BE2C (cell line): ENCODE measurements around the gene GNAT2.

ENCODE experiments used
- DNase-seq: peaks from one replicate; pipeline ENCODE4 v3.0.0-alpha.2; 2020
- H3K27me3 ChIP-seq: fragments of 250-450 bp; sonication (Bioruptor Pico); 2 replicates; pipeline ENCODE4 v1.5.1; 2020; ENCODE audit warnings: mild to moderate bottlenecking
- H3K36me3 ChIP-seq: fragments of 250-450 bp; sonication (Bioruptor Pico); 2 replicates; pipeline ENCODE4 v1.5.1; 2020; ENCODE audit warnings: mild to moderate bottlenecking
- H3K4me1 ChIP-seq: fragments of 250-450 bp; sonication (Bioruptor Pico); 2 replicates; pipeline ENCODE4 v1.5.1; 2020
- H3K4me3 ChIP-seq: 2 replicates; pipeline ENCODE4 v1.5.1; 2011; ENCODE audit warnings: low read depth, low read length
- H3K9me3 ChIP-seq: fragments of 250-450 bp; sonication (Bioruptor Pico); 2 replicates; pipeline ENCODE4 v1.5.1; 2020
- CTCF ChIP-seq: IDR thresholded peaks from 2 replicates; pipeline ENCODE4 v1.5.1; 2012; ENCODE audit warnings: mild to moderate bottlenecking, low read depth, low read length

The GNAT2 gene

GRCh38 chr1:109569323-109569722 lies 50.1 kb downstream of the GNAT2 start:
- Histone ChIP-seq H3K4me3 (no peak overlapping the region), H3K4me1 (no peaks in the 10 kb centered on the region; the same call in 1 of the 2 replicates), H3K36me3 (no peaks in the 10 kb centered on the region), H3K9me3 (no peaks in the 10 kb centered on the region), H3K27me3 (no peaks in the 10 kb centered on the region)
- no peak for DNase-seq
- TF ChIP-seq CTCF: no peak

GRCh38 chr1:109567877-109568672 lies 51.3 kb downstream of the GNAT2 start:
- Histone ChIP-seq H3K36me3 (no peaks in the 10 kb centered on the region), H3K4me1 (no peaks in the 10 kb centered on the region; the same call in 1 of the 2 replicates), H3K27me3 (no peaks in the 10 kb centered on the region), H3K4me3 (no peak overlapping the region), H3K9me3 (no peaks in the 10 kb centered on the region)
- no peak for TF ChIP-seq CTCF
- no peak for DNase-seq

- Histone ChIP-seq H3K4me1 (no peaks in the 10 kb centered on the region; the same call in 1 of the 2 replicates), H3K4me3 (no peak overlapping the region), H3K9me3 (no peaks in the 10 kb centered on the region), H3K36me3 (no peaks in the 10 kb centered on the region), H3K27me3 (no peaks in the 10 kb centered on the region)
- DNase-seq: no peak
- TF ChIP-seq CTCF: no peak
Observed at GRCh38 chr1:109566982-109567381, 52.4 kb downstream of the GNAT2 start.

- no peak for TF ChIP-seq CTCF
- Histone ChIP-seq H3K4me3 (no peak overlapping the region), H3K27me3 (no peaks in the 10 kb centered on the region), H3K9me3 (no peaks in the 10 kb centered on the region), H3K4me1 (no peaks in the 10 kb centered on the region; the same call in 1 of the 2 replicates), H3K36me3 (no peaks in the 10 kb centered on the region)
- DNase-seq: no peak
Observed at GRCh38 chr1:109565241-109565640, 54.2 kb downstream of the GNAT2 start.

GRCh38 chr1:109564194-109564878 lies 55.1 kb downstream of the GNAT2 start:
- H3K27me3 ChIP-seq: no peaks in the 10 kb centered on the region
- no peak for TF ChIP-seq CTCF
- H3K9me3 ChIP-seq: no peaks in the 10 kb centered on the region
- H3K36me3 ChIP-seq: no peaks in the 10 kb centered on the region
- H3K4me3 ChIP-seq: no peak overlapping the region
- DNase-seq: no peak
- H3K4me1 ChIP-seq: no peaks in the 10 kb centered on the region; the same call in 1 of the 2 replicates

- Histone ChIP-seq H3K9me3 (no peaks in the 10 kb centered on the region), H3K27me3 (no peaks in the 10 kb centered on the region), H3K36me3 (no peaks in the 10 kb centered on the region), H3K4me3 (no peak overlapping the region), H3K4me1 (no peaks in the 10 kb centered on the region)
- TF ChIP-seq CTCF: no peak
- no peak for DNase-seq
Observed at GRCh38 chr1:109559995-109560394, 59.4 kb downstream of the GNAT2 start.
